ENCODE data around the gene RIPOR2.
"Not testable (repeated sequence)": the region's sequence is repeated elsewhere in the genome, so short reads cannot be mapped to it uniquely, and the experiment has no call there.

The RIPOR2 gene

GRCh38 chr6:24959319-24959718 lies 23.6 kb upstream of the RIPOR2 start:
- no peak for DNase-seq (ENCODE audit: extremely low spot score, insufficient read length, low read depth)

GRCh38 chr6:24957199-24957598 lies 21.4 kb upstream of the RIPOR2 start:
- no peak for DNase-seq (ENCODE audit: extremely low spot score, insufficient read length, low read depth)
- FAIRE-seq, result no peak

More at GRCh38 chr6:24959319-24959718, 23.6 kb upstream of the RIPOR2 start:
- no peak for FAIRE-seq

- FAIRE-seq, result no peak
- DNase-seq (ENCODE audit: extremely low spot score, insufficient read length, low read depth), result no peak
These were observed 18.0 kb upstream of the RIPOR2 start for GRCh38 chr6:24953726-24954125.

- FAIRE-seq, result peak; percentile 76
These were observed 16.1 kb upstream of the RIPOR2 start for GRCh38 chr6:24951811-24952299.

GRCh38 chr6:24950218-24950941 lies 14.6 kb upstream of the RIPOR2 start:
- FAIRE-seq, result peak; percentile 15
- no peak for DNase-seq (ENCODE audit: extremely low spot score, insufficient read length, low read depth)

More at GRCh38 chr6:24951811-24952299, 16.1 kb upstream of the RIPOR2 start:
- DNase-seq (ENCODE audit: extremely low spot score, insufficient read length, low read depth), result no peak

- DNase-seq (ENCODE audit: extremely low spot score, insufficient read length, low read depth) (peak; percentile 49), FAIRE-seq (peak; percentile 99)
These were observed 13.3 kb upstream of the RIPOR2 start for GRCh38 chr6:24949020-24949569.

GRCh38 chr6:24948261-24948660 lies 12.5 kb upstream of the RIPOR2 start:
- FAIRE-seq; DNase-seq (ENCODE audit: extremely low spot score, insufficient read length, low read depth): not testable (repeated sequence)

GRCh38 chr6:24947636-24948035 lies 11.9 kb upstream of the RIPOR2 start:
- FAIRE-seq (no peak), DNase-seq (ENCODE audit: extremely low spot score, insufficient read length, low read depth) (no peak)

- FAIRE-seq (no peak), DNase-seq (ENCODE audit: extremely low spot score, insufficient read length, low read depth) (no peak)
These were observed 9.3 kb upstream of the RIPOR2 start for GRCh38 chr6:24945054-24945453.

GRCh38 chr6:24943774-24944173 lies 8.0 kb upstream of the RIPOR2 start:
- FAIRE-seq (no peak), DNase-seq (ENCODE audit: extremely low spot score, insufficient read length, low read depth) (no peak)

GRCh38 chr6:24940311-24940917 lies 4.7 kb upstream of the RIPOR2 start:
- FAIRE-seq, result peak; percentile 89
- DNase-seq (ENCODE audit: extremely low spot score, insufficient read length, low read depth), result no peak

- FAIRE-seq, result peak; percentile 100
These were observed 1.0 kb upstream of the RIPOR2 start for GRCh38 chr6:24936641-24937317.

GRCh38 chr6:24933868-24934401 lies 1.8 kb downstream of the RIPOR2 start:
- DNase-seq (ENCODE audit: extremely low spot score, insufficient read length, low read depth), result no peak
- FAIRE-seq, result peak; percentile 72

More at GRCh38 chr6:24936641-24937317, 1.0 kb upstream of the RIPOR2 start:
- peak; percentile 56 for DNase-seq (ENCODE audit: extremely low spot score, insufficient read length, low read depth)

- no peak for FAIRE-seq
- DNase-seq (ENCODE audit: extremely low spot score, insufficient read length, low read depth), result no peak
These were observed 2.5 kb downstream of the RIPOR2 start for GRCh38 chr6:24933266-24933665.

- DNase-seq (ENCODE audit: extremely low spot score, insufficient read length, low read depth) (no peak), FAIRE-seq (no peak)
These were observed 2.9 kb downstream of the RIPOR2 start for GRCh38 chr6:24932832-24933231.

- DNase-seq (ENCODE audit: extremely low spot score, insufficient read length, low read depth) (no peak), FAIRE-seq (peak; percentile 93)
These were observed 3.8 kb downstream of the RIPOR2 start for GRCh38 chr6:24931718-24932691.

- no peak for DNase-seq (ENCODE audit: extremely low spot score, insufficient read length, low read depth)
These were observed 4.5 kb downstream of the RIPOR2 start for GRCh38 chr6:24931296-24931695.

GRCh38 chr6:24930431-24930871 lies 5.3 kb downstream of the RIPOR2 start:
- no peak for FAIRE-seq

More at GRCh38 chr6:24931296-24931695, 4.5 kb downstream of the RIPOR2 start:
- FAIRE-seq, result no peak

GRCh38 chr6:24929242-24929641 lies 6.5 kb downstream of the RIPOR2 start:
- peak; percentile 95 for FAIRE-seq
- no peak for DNase-seq (ENCODE audit: extremely low spot score, insufficient read length, low read depth)

More at GRCh38 chr6:24930431-24930871, 5.3 kb downstream of the RIPOR2 start:
- no peak for DNase-seq (ENCODE audit: extremely low spot score, insufficient read length, low read depth)

Measured in GM18507 (cell line).